Parathyroid adenoma (tissue), 2 donors: ENCODE results near the gene OSBPL8.

Experiments used
- H2AFZ ChIP-seq: fragments of 300-600 bp; sonication (generic); one replicate; pipeline ENCODE4 v1.7.0; 2017; ENCODE audit warnings: antibody characterized with exemption, mild to moderate bottlenecking
- H3K27ac ChIP-seq: fragments of 300-600 bp; sonication (generic); one replicate; pipeline ENCODE4 v1.7.0; 2017
- H3K27me3 ChIP-seq: fragments of 300-600 bp; sonication (generic); one replicate; pipeline ENCODE4 v1.7.0; 2017; ENCODE audit warnings: low read length; ENCODE audit not compliant: control insufficient read depth, insufficient read depth
- H3K36me3 ChIP-seq: fragments of 300-600 bp; sonication (generic); one replicate; pipeline ENCODE4 v1.7.0; 2017; ENCODE audit warnings: low read length; ENCODE audit not compliant: control insufficient read depth, insufficient read depth
- H3K4me1 ChIP-seq: fragments of 300-600 bp; sonication (generic); one replicate; pipeline ENCODE4 v1.7.0; 2017; ENCODE audit warnings: control low read depth
- H3K4me2 ChIP-seq: fragments of 300-600 bp; sonication (generic); one replicate; pipeline ENCODE4 v1.7.0; 2017; ENCODE audit warnings: low read length
- H3K4me3 ChIP-seq: fragments of 300-600 bp; sonication (generic); one replicate; pipeline ENCODE4 v1.7.0; 2017; ENCODE audit warnings: low read depth, low read length
- H3K79me2 ChIP-seq: fragments of 300-600 bp; sonication (generic); one replicate; pipeline ENCODE4 v1.7.0; 2017; ENCODE audit warnings: control low read depth
- H3K9ac ChIP-seq: fragments of 300-600 bp; sonication (generic); one replicate; pipeline ENCODE4 v1.7.0; 2017; ENCODE audit warnings: mild to moderate bottlenecking
- H3K9me3 ChIP-seq: fragments of 300-600 bp; sonication (generic); one replicate; pipeline ENCODE4 v1.7.0; 2017; ENCODE audit warnings: low read length; ENCODE audit not compliant: control insufficient read depth
- CTCF ChIP-seq: fragments of 300-600 bp; sonication (generic); IDR thresholded peaks from one replicate; pipeline ENCODE4 v1.7.0; 2017; ENCODE audit warnings: antibody characterized with exemption, mild to moderate bottlenecking
- donor health status: primary hyperparathyroidism.

OSBPL8 gene

DNA sequence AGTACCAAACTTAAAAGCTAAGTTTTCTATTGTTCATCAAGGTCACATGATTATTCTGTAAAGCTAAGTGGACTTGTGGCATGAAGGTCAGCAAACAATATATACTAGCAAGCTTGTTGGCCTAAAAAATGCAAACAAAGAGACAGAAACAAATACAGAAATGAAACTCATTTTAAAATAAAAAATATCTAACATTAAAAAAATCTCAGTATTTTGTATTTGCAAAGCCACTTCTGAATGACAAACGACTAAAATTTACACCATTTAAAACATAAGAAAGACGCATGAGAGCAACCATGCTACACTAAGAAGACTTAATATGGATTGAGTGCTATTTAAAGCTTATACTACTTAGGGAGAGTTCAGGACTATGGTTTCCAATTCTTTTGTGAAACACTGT, 138.5 kb downstream of the OSBPL8 start:
- peaks cover 2% of the 10 kb centered on the region for H3K79me2 ChIP-seq
- H3K27ac ChIP-seq, result no peak overlapping the region
- H3K9me3 ChIP-seq, result no peaks in the 10 kb centered on the region
- peaks cover 10% of the 10 kb centered on the region for H3K4me1 ChIP-seq
- no peaks in the 10 kb centered on the region for H3K27me3 ChIP-seq
- no peaks in the 10 kb centered on the region for H3K36me3 ChIP-seq
- H3K4me2 ChIP-seq, result no peak overlapping the region
- H2AFZ ChIP-seq, result no peak overlapping the region
- no peak for TF ChIP-seq CTCF
- H3K9ac ChIP-seq, result no peak overlapping the region
- no peak overlapping the region for H3K4me3 ChIP-seq

- no peaks in the 10 kb centered on the region for H3K9me3 ChIP-seq
- peaks cover 10% of the 10 kb centered on the region for H3K4me1 ChIP-seq
- no peak for TF ChIP-seq CTCF
- H3K27me3 ChIP-seq, result no peaks in the 10 kb centered on the region
- no peak overlapping the region for H3K27ac ChIP-seq
- H3K79me2 ChIP-seq, result peaks cover 2% of the 10 kb centered on the region
- no peaks in the 10 kb centered on the region for H3K36me3 ChIP-seq
- no peak overlapping the region for H3K4me3 ChIP-seq
- no peak overlapping the region for H3K4me2 ChIP-seq
- no peak overlapping the region for H2AFZ ChIP-seq
- H3K9ac ChIP-seq, result no peak overlapping the region
These were observed 139.3 kb downstream of the OSBPL8 start for GRCh38 chr12:76420222-76420621.

DNA sequence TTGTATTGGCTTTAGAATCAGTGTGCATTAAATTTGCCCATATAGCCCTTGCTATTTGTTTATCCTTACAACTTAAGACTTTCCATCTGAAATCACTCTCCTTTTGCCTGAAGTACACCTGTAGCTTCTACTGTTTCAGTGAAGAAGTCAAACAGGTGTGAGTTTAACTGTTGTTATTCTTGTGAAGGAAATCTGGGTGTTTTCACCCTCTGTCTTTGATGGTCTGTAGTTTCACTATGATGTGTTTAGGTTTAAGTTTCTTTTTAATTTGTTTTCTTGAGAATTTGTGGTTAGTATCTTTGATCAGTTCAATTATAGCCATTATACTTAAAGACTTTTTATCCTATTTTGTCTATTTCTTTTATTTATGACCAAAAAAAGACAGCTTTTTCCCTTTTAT, 142.5 kb downstream of the OSBPL8 start:
- Histone ChIP-seq H3K9ac (no peak overlapping the region), H3K4me2 (no peak overlapping the region), H3K4me3 (no peak overlapping the region), H3K79me2 (no peaks in the 10 kb centered on the region), H2AFZ (no peak overlapping the region), H3K9me3 (no peaks in the 10 kb centered on the region), H3K4me1 (peaks cover 3% of the 10 kb centered on the region), H3K27me3 (no peaks in the 10 kb centered on the region), H3K27ac (no peak overlapping the region), H3K36me3 (no peaks in the 10 kb centered on the region)
- no peak for TF ChIP-seq CTCF

GRCh38 chr12:76413121-76413520, 146.4 kb downstream of the OSBPL8 start:
- no peaks in the 10 kb centered on the region for H3K9me3 ChIP-seq
- no peak for TF ChIP-seq CTCF
- no peak overlapping the region for H3K27ac ChIP-seq
- H2AFZ ChIP-seq, result no peak overlapping the region
- H3K4me3 ChIP-seq, result no peak overlapping the region
- no peaks in the 10 kb centered on the region for H3K27me3 ChIP-seq
- H3K36me3 ChIP-seq, result no peaks in the 10 kb centered on the region
- H3K4me2 ChIP-seq, result no peak overlapping the region
- no peaks in the 10 kb centered on the region for H3K4me1 ChIP-seq
- no peaks in the 10 kb centered on the region for H3K79me2 ChIP-seq
- H3K9ac ChIP-seq, result no peak overlapping the region

DNA sequence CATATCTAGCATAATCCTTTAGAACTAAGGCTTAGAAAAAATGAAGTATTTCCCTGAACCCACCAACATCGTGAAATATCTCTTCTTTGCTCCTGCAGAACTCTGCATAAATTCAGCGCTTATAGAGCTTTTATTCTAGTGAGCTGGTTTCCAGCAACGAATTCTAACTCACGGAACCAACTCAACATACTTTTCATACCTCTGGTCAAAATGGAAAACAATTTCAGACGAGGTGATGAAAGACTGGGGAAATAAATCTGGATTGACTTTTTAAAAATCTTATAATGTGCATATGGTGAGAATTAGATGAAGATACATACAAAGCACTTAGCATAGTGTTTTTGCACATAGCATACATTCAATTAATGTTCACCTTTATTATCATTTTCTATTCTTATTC, 148.8 kb downstream of the OSBPL8 start:
- no peaks in the 10 kb centered on the region for H3K27me3 ChIP-seq
- TF ChIP-seq CTCF, result no peak
- H3K9ac ChIP-seq, result no peak overlapping the region
- H3K9me3 ChIP-seq, result no peaks in the 10 kb centered on the region
- no peaks in the 10 kb centered on the region for H3K4me1 ChIP-seq
- no peak overlapping the region for H3K4me3 ChIP-seq
- H3K27ac ChIP-seq, result no peak overlapping the region
- no peak overlapping the region for H2AFZ ChIP-seq
- no peaks in the 10 kb centered on the region for H3K79me2 ChIP-seq
- no peak overlapping the region for H3K4me2 ChIP-seq
- no peaks in the 10 kb centered on the region for H3K36me3 ChIP-seq
